Hepatocyte (in vitro differentiated cells): Measurements from ENCODE around the gene TREM1.

Source experiments
- EZH2phosphoT487 ChIP-seq: fragments of 200-600 bp; sonication (generic); IDR thresholded peaks from one replicate; pipeline ENCODE4 v1.6.1; 2018; ENCODE audit warnings: antibody characterized with exemption, mild to moderate bottlenecking, low read depth, moderate library complexity; ENCODE audit not compliant: unreplicated experiment, severe bottlenecking
- TF ChIP-seq, protein P1 (sequence below): fragments of 200-600 bp; sonication (generic); IDR thresholded peaks from 2 replicates; pipeline ENCODE4 v1.5.1; 2016; ENCODE audit warnings: antibody characterized with exemption, mild to moderate bottlenecking; ENCODE audit not compliant: poor library complexity

DNA sequence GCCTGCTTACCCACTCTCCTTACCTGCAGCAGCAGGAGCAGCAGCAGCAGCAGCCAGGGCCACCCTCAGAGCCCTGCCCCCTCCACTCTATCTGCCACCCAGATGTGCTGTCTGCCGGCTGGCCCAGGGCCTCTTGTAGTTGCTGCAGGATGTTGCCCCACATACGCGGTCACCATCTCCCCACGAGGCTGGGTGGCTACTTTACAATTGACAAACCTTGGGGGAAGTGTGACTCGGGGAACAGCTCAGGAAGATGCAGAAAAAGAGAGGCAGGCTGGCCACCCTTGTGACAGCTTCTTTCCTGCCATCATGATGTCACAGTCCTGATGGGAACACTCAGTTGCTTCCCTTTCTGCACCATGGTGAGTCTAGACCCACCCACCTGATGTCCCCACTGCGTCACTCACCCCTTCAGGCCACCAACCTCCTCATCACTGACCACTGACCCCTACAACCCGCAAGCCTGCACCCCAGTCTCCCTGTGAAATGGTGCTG, 14.5 kb downstream of the TREM1 start:
- no peak for TF ChIP-seq EZH2phosphoT487
- TF ChIP-seq, protein P1, sequence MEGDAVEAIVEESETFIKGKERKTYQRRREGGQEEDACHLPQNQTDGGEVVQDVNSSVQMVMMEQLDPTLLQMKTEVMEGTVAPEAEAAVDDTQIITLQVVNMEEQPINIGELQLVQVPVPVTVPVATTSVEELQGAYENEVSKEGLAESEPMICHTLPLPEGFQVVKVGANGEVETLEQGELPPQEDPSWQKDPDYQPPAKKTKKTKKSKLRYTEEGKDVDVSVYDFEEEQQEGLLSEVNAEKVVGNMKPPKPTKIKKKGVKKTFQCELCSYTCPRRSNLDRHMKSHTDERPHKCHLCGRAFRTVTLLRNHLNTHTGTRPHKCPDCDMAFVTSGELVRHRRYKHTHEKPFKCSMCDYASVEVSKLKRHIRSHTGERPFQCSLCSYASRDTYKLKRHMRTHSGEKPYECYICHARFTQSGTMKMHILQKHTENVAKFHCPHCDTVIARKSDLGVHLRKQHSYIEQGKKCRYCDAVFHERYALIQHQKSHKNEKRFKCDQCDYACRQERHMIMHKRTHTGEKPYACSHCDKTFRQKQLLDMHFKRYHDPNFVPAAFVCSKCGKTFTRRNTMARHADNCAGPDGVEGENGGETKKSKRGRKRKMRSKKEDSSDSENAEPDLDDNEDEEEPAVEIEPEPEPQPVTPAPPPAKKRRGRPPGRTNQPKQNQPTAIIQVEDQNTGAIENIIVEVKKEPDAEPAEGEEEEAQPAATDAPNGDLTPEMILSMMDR, result no peak
